DOHH2 (cell line): ENCODE results near the gene APIP.

ENCODE experiments used
- CTCF ChIP-seq: fragments of 200-600 bp; sonication (generic); IDR thresholded peaks from one replicate; pipeline ENCODE4 v1.5.1; 2014; ENCODE audit warnings: antibody characterized with exemption, mild to moderate bottlenecking, low read depth, low read length; ENCODE audit not compliant: poor library complexity, severe bottlenecking
- EZH2phosphoT487 ChIP-seq: fragments of 200-600 bp; sonication (generic); IDR thresholded peaks from 2 replicates; pipeline ENCODE4 v1.6.1; 2017; ENCODE audit warnings: borderline replicate concordance, mild to moderate bottlenecking, antibody characterized with exemption, low read length, moderate library complexity, mixed read lengths

DNA sequence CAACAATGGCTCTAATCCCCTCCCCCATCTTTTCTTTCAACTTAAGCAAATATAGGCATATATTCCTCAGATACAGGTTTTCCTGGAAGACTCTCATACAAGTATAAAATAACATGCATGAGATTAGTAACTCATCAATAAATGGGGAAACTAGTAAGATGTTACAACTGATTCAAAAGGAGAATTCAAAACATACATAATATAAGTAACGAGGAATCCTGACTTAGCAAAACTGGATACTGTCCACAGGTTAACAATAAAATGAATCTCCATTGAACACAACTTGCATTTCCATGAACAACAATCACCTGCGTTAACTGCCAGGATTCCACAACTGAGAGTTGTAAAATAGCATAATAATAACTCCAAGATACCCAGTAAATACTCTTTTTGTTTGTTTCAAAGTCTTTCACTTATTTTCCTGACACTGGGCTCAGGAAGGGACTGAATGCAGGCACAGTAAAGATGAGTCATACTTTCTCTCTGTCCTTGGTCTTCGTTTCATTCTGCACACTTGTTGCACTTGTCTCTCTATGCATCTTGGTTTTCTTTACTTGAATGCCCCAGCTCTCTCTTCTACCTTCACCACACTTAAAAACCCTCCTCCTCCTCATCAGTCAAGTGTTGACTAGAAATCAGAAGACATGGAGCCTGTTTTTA is 8.1 kb downstream of the APIP start:
- TF ChIP-seq CTCF: no peak
- no peak for TF ChIP-seq EZH2phosphoT487
